CD4-positive, alpha-beta T cell (primary cell): ENCODE measurements around the gene ITGAD. TPM values are rescaled to one million over a fixed set of nuclear protein-coding genes. Genes with fewer than 3 reads are reported as not detected.

Experiments used
- ATAC-seq: fragments of 200-7000 bp; cut with Tn5 transposase; one replicate; pipeline ENCODE4 v1.10.0; 2022; ENCODE audit warnings: mild to moderate bottlenecking; ENCODE audit not compliant: poor library complexity
- CTCF ChIA-PET: fragments of 350-600 bp; sonication (Branson Sonifier 250); formaldehyde crosslinking; loops from one replicate; lab custom pipeline; 2021; ENCODE audit warnings: antibody characterized with exemption, inconsistent platforms; lab: Charles Lee
- POLR2A ChIA-PET: fragments of 350-600 bp; sonication (Branson Sonifier 250); formaldehyde crosslinking; loops from one replicate; lab custom pipeline; 2021; ENCODE audit warnings: antibody characterized with exemption, inconsistent platforms; lab: Charles Lee
- DNase-seq, 14 experiments: peaks; one replicate each; pipeline ENCODE4 v3.0.0-alpha.2; 2013 to 2020; ENCODE audit warnings: mixed read lengths in 2 of 14
- H3K27ac ChIP-seq, 2 donors: one replicate each; pipeline versions ENCODE4 v1.5.1 to v1.7.0; 2013; ENCODE audit warnings: low read length in 2 of 2, low read depth in 1 of 2, mild to moderate bottlenecking in 1 of 2
- H3K27me3 ChIP-seq, 2 experiments: 1 replicate in 1 of 2; 2 replicates in 1 of 2; pipeline versions ENCODE4 v1.6.1 to v1.7.0; 2013; ENCODE audit warnings: low read length in 2 of 2, control low read depth in 1 of 2, mild to moderate bottlenecking in 1 of 2, moderate library complexity in 1 of 2; ENCODE audit not compliant: insufficient read depth in 2 of 2, control insufficient read depth in 1 of 2
- H3K36me3 ChIP-seq: one replicate; pipeline ENCODE4 v1.6.1; 2013; ENCODE audit warnings: low read length, control low read depth; ENCODE audit not compliant: insufficient read depth
- H3K4me1 ChIP-seq: one replicate; pipeline ENCODE4 v1.6.1; 2013; ENCODE audit warnings: low read length, control low read depth; ENCODE audit not compliant: insufficient read depth
- H3K4me3 ChIP-seq: one replicate; pipeline ENCODE4 v1.5.1; 2013; ENCODE audit warnings: mild to moderate bottlenecking, low read length, moderate library complexity
- H3K9me3 ChIP-seq, 2 experiments: 1 replicate in 1 of 2; 2 replicates in 1 of 2; pipeline versions ENCODE4 v1.6.1 to v1.7.0; 2013; ENCODE audit warnings: low read length in 2 of 2, mild to moderate bottlenecking in 2 of 2, control low read depth in 1 of 2, moderate library complexity in 1 of 2; ENCODE audit not compliant: control insufficient read depth in 1 of 2, insufficient read depth in 1 of 2
- H3K27ac Mint-ChIP-seq: one replicate; pipeline ENCODE4 v1.8.0; 2020; ENCODE audit warnings: mixed read lengths
- H3K27me3 Mint-ChIP-seq: one replicate; pipeline ENCODE4 v1.8.0; 2021; ENCODE audit warnings: mixed read lengths
- H3K36me3 Mint-ChIP-seq: one replicate; pipeline ENCODE4 v1.8.0; 2021; ENCODE audit warnings: low read depth, mixed read lengths
- H3K4me1 Mint-ChIP-seq: one replicate; pipeline ENCODE4 v1.8.0; 2021; ENCODE audit warnings: low read depth, mixed read lengths
- H3K4me3 Mint-ChIP-seq: one replicate; pipeline ENCODE4 v1.8.0; 2020; ENCODE audit warnings: mild to moderate bottlenecking, mixed read lengths
- H3K9me3 Mint-ChIP-seq: one replicate; pipeline ENCODE4 v1.8.0; 2020; ENCODE audit warnings: mixed read lengths
- intact Hi-C, 2 experiments: fragments of 100-400 bp; cut with DNase I in 1 of 2; cut with micrococcal nuclease in 1 of 2; formaldehyde crosslinking; loops; one replicate each; pipeline versions ENCODE4 v1.15.1 to v1.9.0; 2023 to 2025; cut with DNase I, micrococcal nuclease
- total RNA-seq, 174 experiments: library from RNA in 2 of 174; stranded (reverse) in 2 of 174; gene quantifications; one replicate each; pipeline ENCODE4 v1.2.3 and lab custom pipeline; 2021 to 2026
- TF ChIP-seq, protein P1 (sequence below): fragments of 200-600 bp; IDR thresholded peaks from one replicate; pipeline ENCODE4 v1.8.0; 2022; ENCODE audit warnings: antibody characterized with exemption, mild to moderate bottlenecking

Gene ITGAD
- total RNA-seq, 2 experiments from 2014 or later: not detected

DNA sequence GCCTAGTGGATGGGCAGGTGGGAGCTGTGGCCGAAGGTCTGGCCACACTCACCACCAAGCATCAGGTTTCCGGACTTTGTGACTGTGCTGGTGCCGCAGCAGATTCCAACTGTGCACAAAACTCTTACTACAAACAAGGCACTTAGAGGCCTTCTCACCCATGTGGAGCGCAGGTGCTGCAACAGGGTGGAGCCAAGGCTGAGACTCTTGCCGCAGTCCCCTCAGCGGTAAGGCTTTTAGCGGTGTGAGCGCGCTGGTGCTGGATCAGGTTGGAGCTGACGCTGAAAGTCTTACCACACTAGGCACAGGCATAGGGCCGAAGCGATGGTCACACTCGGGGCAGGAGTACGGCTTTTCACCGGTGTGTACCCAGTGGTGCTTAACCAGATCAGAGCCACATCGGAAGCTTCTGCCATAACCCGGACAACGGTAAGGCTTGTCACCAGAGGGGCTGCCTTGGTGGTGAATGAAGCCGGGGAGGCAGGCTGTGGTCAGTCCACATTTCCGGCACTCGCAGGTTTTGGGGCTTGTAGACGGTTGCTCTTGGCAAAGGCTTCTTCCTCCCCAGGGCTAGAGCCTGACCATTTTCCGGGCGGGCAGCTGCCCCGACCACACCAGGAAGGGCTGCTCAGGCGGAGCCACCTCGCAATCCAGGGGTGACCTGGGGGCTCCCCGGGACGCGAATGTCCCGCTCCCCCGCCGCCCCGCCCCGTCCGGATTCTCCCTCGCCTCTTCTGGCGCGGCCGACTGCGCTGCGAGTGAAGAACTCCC lies 65.1 kb downstream of the ITGAD start:
- H3K4me3 Mint-ChIP-seq: peak overlapping the region; percentile 94
- H3K4me1 Mint-ChIP-seq: peaks cover 56% of the 10 kb centered on the region
- H3K36me3 Mint-ChIP-seq: peaks cover 19% of the 10 kb centered on the region
- ChIA-PET POLR2A (interaction anchor here (0.6 to 4.4 kb wide), 18 partner anchors 14 to 461 kb away, joined by 3 to 69 read pairs (median 12); partner anchors contain the start of genes FUS, KAT8, PYCARD and RUSF1), CTCF (interaction anchor here (0.5 to 6.2 kb wide), 4 partner anchors 29 to 411 kb away, joined by 3 to 27 read pairs (median 6); no protein-coding TSS in a partner anchor)
- H3K4me1 ChIP-seq: peaks cover 61% of the 10 kb centered on the region
- TF ChIP-seq, protein P1, sequence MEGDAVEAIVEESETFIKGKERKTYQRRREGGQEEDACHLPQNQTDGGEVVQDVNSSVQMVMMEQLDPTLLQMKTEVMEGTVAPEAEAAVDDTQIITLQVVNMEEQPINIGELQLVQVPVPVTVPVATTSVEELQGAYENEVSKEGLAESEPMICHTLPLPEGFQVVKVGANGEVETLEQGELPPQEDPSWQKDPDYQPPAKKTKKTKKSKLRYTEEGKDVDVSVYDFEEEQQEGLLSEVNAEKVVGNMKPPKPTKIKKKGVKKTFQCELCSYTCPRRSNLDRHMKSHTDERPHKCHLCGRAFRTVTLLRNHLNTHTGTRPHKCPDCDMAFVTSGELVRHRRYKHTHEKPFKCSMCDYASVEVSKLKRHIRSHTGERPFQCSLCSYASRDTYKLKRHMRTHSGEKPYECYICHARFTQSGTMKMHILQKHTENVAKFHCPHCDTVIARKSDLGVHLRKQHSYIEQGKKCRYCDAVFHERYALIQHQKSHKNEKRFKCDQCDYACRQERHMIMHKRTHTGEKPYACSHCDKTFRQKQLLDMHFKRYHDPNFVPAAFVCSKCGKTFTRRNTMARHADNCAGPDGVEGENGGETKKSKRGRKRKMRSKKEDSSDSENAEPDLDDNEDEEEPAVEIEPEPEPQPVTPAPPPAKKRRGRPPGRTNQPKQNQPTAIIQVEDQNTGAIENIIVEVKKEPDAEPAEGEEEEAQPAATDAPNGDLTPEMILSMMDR: no peak
- H3K4me3 ChIP-seq: peak overlapping the region; percentile 97
- ATAC-seq (peak; percentile 19), DNase-seq (peak; percentile 18 to 83 (median 47))
- no peaks in the 10 kb centered on the region for H3K9me3 Mint-ChIP-seq
- H3K27me3 ChIP-seq: no peaks in the 10 kb centered on the region
- peaks cover 0 to 6% of the 10 kb centered on the region in 2 experiments for H3K9me3 ChIP-seq
- peaks cover 17% of the 10 kb centered on the region for H3K36me3 ChIP-seq
- intact Hi-C loops: loop anchor here (2.0 to 5.0 kb wide), 6 partner anchors 19 to 409 kb away; partner anchors contain the start of genes RUSF1 (in 1 of the 2), ZNF646 (in 1 of the 2) and ZNF668 (in 1 of the 2)
- H3K27ac ChIP-seq: peak overlapping the region; percentile 98 to 99
- H3K27me3 Mint-ChIP-seq: no peaks in the 10 kb centered on the region
- H3K27ac Mint-ChIP-seq: peak overlapping the region; percentile 98

DNA sequence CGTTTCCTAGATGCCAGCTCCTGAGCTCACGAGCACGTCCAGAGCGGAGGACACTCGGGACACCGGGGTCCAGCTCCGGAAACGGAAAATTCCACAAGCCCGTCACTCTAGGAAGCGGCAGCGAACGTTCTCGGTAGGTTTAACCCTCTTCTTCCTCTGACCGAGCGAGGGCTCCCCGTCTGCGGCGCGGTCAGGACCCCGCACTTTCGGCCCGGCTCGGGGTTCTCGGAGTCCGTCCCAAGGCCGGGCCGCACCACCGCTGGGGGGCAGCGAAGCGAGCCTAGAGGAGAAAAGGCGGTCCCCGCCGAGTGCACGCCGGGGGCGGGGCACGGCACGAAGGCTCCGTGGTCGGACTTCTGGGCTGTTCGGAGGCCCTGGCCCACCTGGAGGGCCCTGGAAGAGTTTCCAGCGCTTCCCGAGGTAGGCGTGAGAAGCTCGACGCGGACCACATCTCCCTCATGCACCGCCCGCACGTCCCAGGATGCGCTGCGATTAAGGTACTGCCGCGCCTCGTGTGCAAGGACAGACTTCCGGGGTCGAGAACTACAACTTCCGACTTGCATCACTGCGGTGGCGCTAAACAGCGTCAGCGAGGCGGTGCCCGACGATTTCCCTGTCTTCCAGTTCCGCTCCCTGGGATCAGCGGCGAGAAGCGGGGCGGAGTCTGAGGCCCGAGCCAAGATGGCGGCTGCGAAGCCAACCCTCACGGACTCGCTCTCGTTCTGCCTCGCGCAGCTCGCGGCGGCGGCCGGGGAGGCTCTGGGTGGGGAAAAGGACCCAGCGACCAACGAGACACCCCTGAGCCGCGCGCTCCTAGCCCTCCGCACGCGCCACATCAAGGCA lies 65.9 kb downstream of the ITGAD start, which contains the start of gene ARMC5:
Gene ARMC5 (plus strand): TSS at position 658 of the 843 bp plus-strand sequence. CDS start 24 bp downstream, at position 682.
- DNase-seq: peak; percentile 91 to 99 (median 95)
- Mint-ChIP-seq H3K9me3 (no peaks in the 10 kb centered on the region), H3K27ac (peak within 1 kb of the TSS; percentile 98), H3K4me1 (peaks cover 49% of the 10 kb centered on the region), H3K36me3 (peaks cover 26% of the 10 kb centered on the region), H3K27me3 (no peaks in the 10 kb centered on the region), H3K4me3 (peak within 1 kb of the TSS; percentile 94)
- peaks cover 0 to 6% of the 10 kb centered on the region in 2 experiments for H3K9me3 ChIP-seq
- H3K36me3 ChIP-seq: peaks cover 23% of the 10 kb centered on the region
- ATAC-seq: peak; percentile 72
- TF ChIP-seq, protein P1: peak; percentile 71
- peaks cover 56% of the 10 kb centered on the region for H3K4me1 ChIP-seq
- ChIA-PET CTCF (interaction anchor here (0.5 to 6.2 kb wide), 6 partner anchors 16 to 410 kb away, joined by 3 to 27 read pairs (median 6); partner anchors contain the start of gene ZNF843), POLR2A (interaction anchor here (0.6 to 4.4 kb wide), 22 partner anchors 16 to 556 kb away, joined by 3 to 69 read pairs (median 6); partner anchors contain the start of genes FUS, KAT8, RUSF1 and STX4)
- H3K4me3 ChIP-seq: peak within 1 kb of the TSS; percentile 97
- intact Hi-C loops: loop anchor here (1.0 to 5.0 kb wide), 8 partner anchors 18 to 536 kb away; partner anchors contain the start of genes RUSF1 (in 2 of the 2), FBXL19 (in 1 of the 2), ZNF646 (in 1 of the 2) and ZNF668 (in 1 of the 2)
- H3K27me3 ChIP-seq: no peaks in the 10 kb centered on the region
- H3K27ac ChIP-seq: peak within 1 kb of the TSS; percentile 98 to 99
